NCI-H2171 treated with DMSO at 0.1 percent for 48 hours (cell line): ENCODE measurements around the gene HYAL1.
"Not testable (repeated sequence)": the region's sequence is repeated elsewhere in the genome, so short reads cannot be mapped to it uniquely, and the experiment has no call there.

Source experiments
- DNase-seq: peaks from one replicate; lab custom pipeline; 2025; lab: John Stamatoyannopoulos, UW

The HYAL1 gene

GRCh38 chr3:50272911-50273688 lies 30.3 kb downstream of the HYAL1 start:
- DNase-seq: peak; percentile 60

GRCh38 chr3:50272538-50272910 lies 30.9 kb downstream of the HYAL1 start:
- DNase-seq: not testable (repeated sequence)

- no peak for DNase-seq
Observed at GRCh38 chr3:50271314-50271936, 31.9 kb downstream of the HYAL1 start.

- no peak for DNase-seq
Observed at GRCh38 chr3:50270422-50271224, 32.8 kb downstream of the HYAL1 start.

GRCh38 chr3:50269977-50270413 lies 33.4 kb downstream of the HYAL1 start:
- DNase-seq: no peak

GRCh38 chr3:50269460-50269859 lies 33.9 kb downstream of the HYAL1 start:
- DNase-seq: no peak

GRCh38 chr3:50268703-50269451 lies 34.5 kb downstream of the HYAL1 start, which contains the start of gene SEMA3B:
Gene SEMA3B (plus strand): TSS chr3:50269147. CDS start chr3:50269241, 94 bp downstream.
- no peak for DNase-seq

GRCh38 chr3:50268276-50268675 lies 35.1 kb downstream of the HYAL1 start:
- DNase-seq: no peak

- DNase-seq: peak; percentile 44
Observed at GRCh38 chr3:50267280-50267913, 36.0 kb downstream of the HYAL1 start.

GRCh38 chr3:50266836-50267235 lies 36.5 kb downstream of the HYAL1 start:
- no peak for DNase-seq

- DNase-seq: no peak
Observed at GRCh38 chr3:50266017-50266416, 37.4 kb downstream of the HYAL1 start.

GRCh38 chr3:50265571-50265970 lies 37.8 kb downstream of the HYAL1 start:
- no peak for DNase-seq

- DNase-seq: no peak
Observed at GRCh38 chr3:50264964-50265485, 38.3 kb downstream of the HYAL1 start.

GRCh38 chr3:50264383-50264963 lies 38.9 kb downstream of the HYAL1 start:
- DNase-seq: no peak

- no peak for DNase-seq
Observed at GRCh38 chr3:50263478-50264382, 39.6 kb downstream of the HYAL1 start.

- DNase-seq: no peak
Observed at GRCh38 chr3:50262778-50263177, 40.6 kb downstream of the HYAL1 start.

GRCh38 chr3:50262200-50262599 lies 41.2 kb downstream of the HYAL1 start:
- DNase-seq: not testable (repeated sequence)

- DNase-seq: no peak
Observed at GRCh38 chr3:50261505-50261904, 41.9 kb downstream of the HYAL1 start.

- DNase-seq: no peak
Observed at GRCh38 chr3:50260942-50261441, 42.4 kb downstream of the HYAL1 start.
